Osteocyte (in vitro differentiated cells): ENCODE measurements around the gene KAT7. TPM values are rescaled to one million over a fixed set of nuclear protein-coding genes. Genes with fewer than 3 reads are reported as not detected.

Experiments
- DNase-seq: peaks from one replicate; pipeline ENCODE4 v3.0.0; 2021; ENCODE audit warnings: mixed read lengths; ENCODE audit not compliant: unreplicated experiment; ENCODE audit errors: extremely low spot score
- H3K27ac Mint-ChIP-seq: one replicate; pipeline ENCODE4 v1.8.0; 2021; ENCODE audit warnings: mild to moderate bottlenecking, mixed read lengths; ENCODE audit not compliant: unreplicated experiment
- H3K27me3 Mint-ChIP-seq: one replicate; pipeline ENCODE4 v1.8.0; 2021; ENCODE audit warnings: mixed read lengths; ENCODE audit not compliant: unreplicated experiment
- H3K36me3 Mint-ChIP-seq: one replicate; pipeline ENCODE4 v1.8.0; 2021; ENCODE audit warnings: mixed read lengths; ENCODE audit not compliant: unreplicated experiment
- H3K4me1 Mint-ChIP-seq: one replicate; pipeline ENCODE4 v1.8.0; 2021; ENCODE audit warnings: mixed read lengths; ENCODE audit not compliant: unreplicated experiment
- H3K4me3 Mint-ChIP-seq: one replicate; pipeline ENCODE4 v1.8.0; 2021; ENCODE audit warnings: mild to moderate bottlenecking, moderate library complexity, mixed read lengths; ENCODE audit not compliant: unreplicated experiment
- H3K9me3 Mint-ChIP-seq: one replicate; pipeline ENCODE4 v1.8.0; 2021; ENCODE audit warnings: mixed read lengths; ENCODE audit not compliant: unreplicated experiment
- total RNA-seq: library from RNA; stranded (reverse); gene quantifications from 2 replicates; pipeline ENCODE4 v1.2.1, GENCODE V29; 2021
- TF ChIP-seq, protein P1 (sequence below): fragments of 200-600 bp; sonication (generic); IDR thresholded peaks from 2 replicates; pipeline ENCODE4 v1.5.0; 2021; ENCODE audit warnings: antibody characterized with exemption, mild to moderate bottlenecking, moderate library complexity

Gene KAT7
- total RNA-seq, 1 donor from 2014 or later, result 50.5 TPM

DNA sequence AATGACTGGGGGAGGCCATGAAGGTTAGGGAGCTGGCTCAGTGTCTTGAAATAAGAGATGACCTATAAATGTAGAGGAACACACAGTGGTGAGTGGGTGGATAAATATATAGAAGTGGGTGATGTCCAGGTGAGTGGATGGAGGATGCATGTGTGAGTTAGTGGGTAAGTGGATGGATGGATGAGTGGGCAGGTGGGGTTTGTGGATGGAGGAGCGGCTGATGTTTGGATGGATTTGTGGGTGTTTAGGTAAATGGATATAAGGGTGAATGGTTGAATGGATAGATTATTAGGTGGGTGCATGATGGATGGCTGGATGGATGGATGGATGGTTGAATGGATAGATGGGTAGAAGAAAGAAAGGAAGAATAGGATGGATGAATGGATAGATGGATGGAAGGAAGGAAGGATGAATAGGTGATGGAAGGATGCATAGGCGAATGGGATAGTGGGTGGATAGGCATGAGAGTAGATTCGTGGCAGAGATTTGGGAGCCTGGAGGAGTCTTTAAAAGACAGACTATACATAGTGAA is 78.5 kb downstream of the KAT7 start:
- Mint-ChIP-seq H3K27me3 (peaks cover 22% of the 10 kb centered on the region), H3K36me3 (no peaks in the 10 kb centered on the region), H3K4me1 (no peaks in the 10 kb centered on the region), H3K9me3 (no peaks in the 10 kb centered on the region), H3K4me3 (no peak overlapping the region), H3K27ac (no peak overlapping the region)
- TF ChIP-seq, protein P1, sequence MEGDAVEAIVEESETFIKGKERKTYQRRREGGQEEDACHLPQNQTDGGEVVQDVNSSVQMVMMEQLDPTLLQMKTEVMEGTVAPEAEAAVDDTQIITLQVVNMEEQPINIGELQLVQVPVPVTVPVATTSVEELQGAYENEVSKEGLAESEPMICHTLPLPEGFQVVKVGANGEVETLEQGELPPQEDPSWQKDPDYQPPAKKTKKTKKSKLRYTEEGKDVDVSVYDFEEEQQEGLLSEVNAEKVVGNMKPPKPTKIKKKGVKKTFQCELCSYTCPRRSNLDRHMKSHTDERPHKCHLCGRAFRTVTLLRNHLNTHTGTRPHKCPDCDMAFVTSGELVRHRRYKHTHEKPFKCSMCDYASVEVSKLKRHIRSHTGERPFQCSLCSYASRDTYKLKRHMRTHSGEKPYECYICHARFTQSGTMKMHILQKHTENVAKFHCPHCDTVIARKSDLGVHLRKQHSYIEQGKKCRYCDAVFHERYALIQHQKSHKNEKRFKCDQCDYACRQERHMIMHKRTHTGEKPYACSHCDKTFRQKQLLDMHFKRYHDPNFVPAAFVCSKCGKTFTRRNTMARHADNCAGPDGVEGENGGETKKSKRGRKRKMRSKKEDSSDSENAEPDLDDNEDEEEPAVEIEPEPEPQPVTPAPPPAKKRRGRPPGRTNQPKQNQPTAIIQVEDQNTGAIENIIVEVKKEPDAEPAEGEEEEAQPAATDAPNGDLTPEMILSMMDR, result no peak
- DNase-seq, result no peak

DNA sequence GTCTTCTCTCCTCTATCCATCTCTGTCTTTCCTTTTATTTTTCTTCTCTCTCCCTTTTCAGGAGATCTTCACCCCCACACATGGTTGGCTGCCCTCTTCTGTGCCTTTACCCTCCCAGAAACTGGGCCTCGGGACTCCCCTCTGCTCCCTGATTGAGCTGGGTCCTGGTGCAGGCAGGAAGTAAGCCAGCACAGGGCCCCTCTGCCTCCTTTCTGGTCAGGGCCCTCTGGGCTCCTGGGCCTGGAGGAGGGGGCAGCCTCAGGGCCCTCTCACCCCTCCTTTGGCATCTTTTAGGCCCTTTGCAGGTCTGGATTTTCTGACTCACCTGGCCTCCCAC is 80.5 kb downstream of the KAT7 start:
- Mint-ChIP-seq H3K4me1 (no peaks in the 10 kb centered on the region), H3K9me3 (no peaks in the 10 kb centered on the region), H3K36me3 (no peaks in the 10 kb centered on the region), H3K27ac (no peak overlapping the region), H3K4me3 (no peak overlapping the region), H3K27me3 (peaks cover 19% of the 10 kb centered on the region)
- TF ChIP-seq, protein P1, result no peak
- DNase-seq, result no peak

DNA sequence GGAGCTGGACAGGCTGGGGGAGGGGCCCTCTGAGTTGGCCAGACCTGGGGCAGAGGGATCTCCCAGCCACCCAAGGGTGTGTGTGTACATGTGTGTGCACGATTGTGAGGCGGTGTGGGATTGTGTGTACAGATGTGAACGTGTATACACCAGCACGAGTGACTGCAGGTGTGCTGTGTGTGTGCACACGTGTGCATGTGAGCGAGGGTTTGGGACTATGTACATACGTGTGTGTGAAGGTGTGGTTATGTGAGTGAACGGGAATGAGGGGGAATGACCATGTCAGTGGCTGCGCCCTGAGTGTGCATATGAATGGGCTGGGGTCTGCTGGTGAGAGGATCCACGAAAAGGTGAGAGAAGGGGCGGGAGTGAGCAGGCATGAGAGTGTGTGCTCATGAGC is 81.8 kb downstream of the KAT7 start:
- H3K36me3 Mint-ChIP-seq, result no peaks in the 10 kb centered on the region
- TF ChIP-seq, protein P1, result no peak
- no peaks in the 10 kb centered on the region for H3K4me1 Mint-ChIP-seq
- no peaks in the 10 kb centered on the region for H3K9me3 Mint-ChIP-seq
- no peak overlapping the region for H3K4me3 Mint-ChIP-seq
- DNase-seq, result no peak
- H3K27me3 Mint-ChIP-seq, result peaks cover 25% of the 10 kb centered on the region
- no peak overlapping the region for H3K27ac Mint-ChIP-seq

DNA sequence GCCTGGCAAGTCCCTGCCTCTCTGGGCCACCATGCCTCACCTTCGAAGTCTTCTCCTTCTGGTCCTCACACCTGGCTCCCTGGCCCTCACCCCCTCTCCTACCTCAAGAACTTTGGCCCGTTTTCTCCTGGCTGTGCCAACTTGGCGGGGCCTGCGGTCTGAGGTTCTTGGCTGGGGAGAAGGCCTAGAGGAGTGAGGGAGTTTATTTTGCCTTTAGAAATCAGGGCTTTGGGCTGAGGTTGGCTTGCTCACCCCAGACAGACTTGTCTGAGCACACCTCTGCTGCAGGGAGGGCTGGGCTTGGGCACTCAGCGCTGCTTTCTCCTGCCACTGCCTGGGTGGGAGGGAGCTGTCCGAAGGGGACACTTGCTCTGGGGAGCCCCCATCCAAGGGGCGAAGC is 82.7 kb downstream of the KAT7 start:
- H3K36me3 Mint-ChIP-seq, result no peaks in the 10 kb centered on the region
- no peaks in the 10 kb centered on the region for H3K4me1 Mint-ChIP-seq
- H3K27ac Mint-ChIP-seq, result no peak overlapping the region
- no peak overlapping the region for H3K4me3 Mint-ChIP-seq
- H3K9me3 Mint-ChIP-seq, result no peaks in the 10 kb centered on the region
- TF ChIP-seq, protein P1, result no peak
- no peak for DNase-seq
- H3K27me3 Mint-ChIP-seq, result peaks cover 34% of the 10 kb centered on the region

DNA sequence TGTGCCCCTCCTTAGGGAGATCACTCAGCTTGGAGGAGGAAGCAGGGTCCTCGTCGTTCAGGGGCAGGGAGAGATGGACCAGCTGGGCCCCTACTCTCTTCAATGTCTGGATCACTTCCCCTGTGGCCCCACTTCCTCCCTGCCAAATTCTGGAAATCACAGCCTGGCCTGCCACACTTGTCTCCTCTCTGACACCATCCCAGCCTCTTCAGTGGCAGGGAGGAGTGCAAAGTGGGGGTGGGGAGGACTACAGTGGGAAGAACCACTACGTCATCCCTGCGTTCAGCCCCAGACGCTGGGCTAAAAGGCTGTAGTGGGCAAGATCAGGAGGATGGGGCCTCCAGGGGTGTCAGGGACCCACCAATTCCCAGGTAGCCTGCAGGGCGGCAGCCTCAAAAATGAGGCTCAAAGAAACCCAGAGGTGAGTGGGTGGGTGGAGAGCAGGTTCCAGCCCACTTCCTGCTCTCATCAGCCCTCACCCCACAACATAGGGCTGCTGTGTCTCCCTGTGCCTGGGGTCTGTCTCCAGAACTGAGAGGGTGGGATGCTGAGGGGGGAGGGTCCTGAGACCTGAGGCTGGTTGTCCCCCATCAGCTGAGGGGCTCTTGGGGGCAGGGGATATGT is 84.4 kb downstream of the KAT7 start:
- Mint-ChIP-seq H3K4me3 (no peak overlapping the region), H3K9me3 (no peaks in the 10 kb centered on the region), H3K4me1 (no peaks in the 10 kb centered on the region), H3K36me3 (no peaks in the 10 kb centered on the region), H3K27me3 (peaks cover 36% of the 10 kb centered on the region), H3K27ac (no peak overlapping the region)
- TF ChIP-seq, protein P1, result no peak
- DNase-seq, result no peak
